Measurements from ENCODE around the gene NEK11.
A peak's percentile ranks its signal among the peaks of the same experiment; 100 is the strongest.

NEK11 gene

DNA sequence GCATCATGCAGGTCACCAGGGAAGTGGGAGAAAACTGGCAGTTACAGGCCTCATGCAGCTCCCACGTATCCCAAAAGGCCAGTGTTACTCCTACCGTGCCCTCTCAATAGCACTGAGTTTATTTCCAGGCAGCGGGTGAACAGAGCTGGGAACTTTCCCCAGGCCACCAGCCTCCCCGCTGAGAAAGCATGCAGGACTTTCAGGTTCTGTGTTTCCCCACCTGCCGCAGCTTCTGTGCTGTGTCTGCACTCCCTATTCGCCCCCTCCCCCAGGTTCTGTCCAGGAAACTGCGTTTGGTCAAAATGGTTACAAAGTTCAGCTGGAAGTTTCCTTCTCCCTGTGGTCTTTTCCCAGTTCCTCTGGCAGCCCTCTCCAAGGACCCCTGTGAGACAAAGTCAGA, 21.4 kb downstream of the NEK11 start:
- H4K91ac ChIP-seq (ENCODE audit: low read depth, low read length), result no peak overlapping the region
- peak overlapping the region; percentile 59 for H3K9ac ChIP-seq (ENCODE audit: low read length)
- H3K18ac ChIP-seq (ENCODE audit: low read length), result no peak overlapping the region
- H3K14ac ChIP-seq (ENCODE audit: low read length), result no peak overlapping the region
- H3K4me1 ChIP-seq (ENCODE audit: control insufficient read depth in 1 of 2, insufficient read depth in 2 of 2, low read length in 2 of 2), result peaks cover 2 to 4% of the 10 kb centered on the region in 2 experiments
- no peak overlapping the region for H4K12ac ChIP-seq (ENCODE audit: low read depth, low read length)
- no peak overlapping the region for H2BK120ac ChIP-seq (ENCODE audit: insufficient read depth, low read length, poor library complexity)
- H3K79me1 ChIP-seq (ENCODE audit: low read length), result no peaks in the 10 kb centered on the region
- H3K27me3 ChIP-seq (ENCODE audit: insufficient read depth, low read length), result no peaks in the 10 kb centered on the region
- H2AFZ ChIP-seq (ENCODE audit: insufficient read depth, low read length, poor library complexity), result no peak overlapping the region
- no peak overlapping the region for H3K4me3 ChIP-seq (ENCODE audit: low read depth, low read length)
- no peak overlapping the region for H2AK5ac ChIP-seq (ENCODE audit: low read length)
- no peak overlapping the region for H4K8ac ChIP-seq (ENCODE audit: low read depth, low read length)
- no peak overlapping the region for H2BK12ac ChIP-seq (ENCODE audit: low read length)
- no peak for DNase-seq
- no peak overlapping the region for H2BK5ac ChIP-seq (ENCODE audit: low read depth, low read length, poor library complexity)
- no peaks in the 10 kb centered on the region for H3K36me3 ChIP-seq (ENCODE audit: control insufficient read depth in 1 of 2, insufficient read depth in 2 of 2, low read length in 2 of 2)
- H3K4ac ChIP-seq (ENCODE audit: low read depth, low read length), result no peak overlapping the region
- WGBS (ENCODE audit: extremely low coverage, insufficient coverage, insufficient read length), result no CpG with 5 or more reads among the region's 7 CpGs
- no peaks in the 10 kb centered on the region for H3K9me3 ChIP-seq (ENCODE audit: insufficient read depth, low read depth, low read length)
- no peak overlapping the region for H3K27ac ChIP-seq (ENCODE audit: low read depth, low read length)
- H3K4me2 ChIP-seq (ENCODE audit: low read length), result no peak overlapping the region
- H3K23ac ChIP-seq (ENCODE audit: low read length), result no peak overlapping the region
- H3K79me2 ChIP-seq (ENCODE audit: control insufficient read depth, insufficient read depth, low read length, poor library complexity), result no peaks in the 10 kb centered on the region

- H3K4ac ChIP-seq (ENCODE audit: low read depth, low read length), result no peak overlapping the region
- no peak overlapping the region for H3K4me3 ChIP-seq (ENCODE audit: low read depth, low read length)
- H2BK5ac ChIP-seq (ENCODE audit: low read depth, low read length, poor library complexity), result no peak overlapping the region
- H4K91ac ChIP-seq (ENCODE audit: low read depth, low read length), result no peak overlapping the region
- H3K14ac ChIP-seq (ENCODE audit: low read length), result no peak overlapping the region
- H2AFZ ChIP-seq (ENCODE audit: insufficient read depth, low read length, poor library complexity), result no peak overlapping the region
- H3K36me3 ChIP-seq (ENCODE audit: control insufficient read depth in 1 of 2, insufficient read depth in 2 of 2, low read length in 2 of 2), result no peaks in the 10 kb centered on the region
- H2BK120ac ChIP-seq (ENCODE audit: insufficient read depth, low read length, poor library complexity), result no peak overlapping the region
- no peaks in the 10 kb centered on the region for H3K79me1 ChIP-seq (ENCODE audit: low read length)
- H3K27me3 ChIP-seq (ENCODE audit: insufficient read depth, low read length), result no peaks in the 10 kb centered on the region
- no peak overlapping the region for H4K12ac ChIP-seq (ENCODE audit: low read depth, low read length)
- no peak overlapping the region for H3K27ac ChIP-seq (ENCODE audit: low read depth, low read length)
- no peak overlapping the region for H3K23ac ChIP-seq (ENCODE audit: low read length)
- H3K18ac ChIP-seq (ENCODE audit: low read length), result no peak overlapping the region
- no peak overlapping the region for H4K8ac ChIP-seq (ENCODE audit: low read depth, low read length)
- DNase-seq, result no peak
- H2BK12ac ChIP-seq (ENCODE audit: low read length), result no peak overlapping the region
- no peak overlapping the region for H3K4me2 ChIP-seq (ENCODE audit: low read length)
- H3K79me2 ChIP-seq (ENCODE audit: control insufficient read depth, insufficient read depth, low read length, poor library complexity), result no peaks in the 10 kb centered on the region
- WGBS (ENCODE audit: extremely low coverage, insufficient coverage, insufficient read length), result no CpG with 5 or more reads among the region's 3 CpGs
- H3K9me3 ChIP-seq (ENCODE audit: insufficient read depth, low read depth, low read length), result no peaks in the 10 kb centered on the region
- H3K9ac ChIP-seq (ENCODE audit: low read length), result no peak overlapping the region
- H2AK5ac ChIP-seq (ENCODE audit: low read length), result no peak overlapping the region
- H3K4me1 ChIP-seq (ENCODE audit: control insufficient read depth in 1 of 2, insufficient read depth in 2 of 2, low read length in 2 of 2), result peaks cover 4% of the 10 kb centered on the region in 2 experiments
Measured at GRCh38 chr3:131050001-131050400, 23.3 kb downstream of the NEK11 start.

DNA sequence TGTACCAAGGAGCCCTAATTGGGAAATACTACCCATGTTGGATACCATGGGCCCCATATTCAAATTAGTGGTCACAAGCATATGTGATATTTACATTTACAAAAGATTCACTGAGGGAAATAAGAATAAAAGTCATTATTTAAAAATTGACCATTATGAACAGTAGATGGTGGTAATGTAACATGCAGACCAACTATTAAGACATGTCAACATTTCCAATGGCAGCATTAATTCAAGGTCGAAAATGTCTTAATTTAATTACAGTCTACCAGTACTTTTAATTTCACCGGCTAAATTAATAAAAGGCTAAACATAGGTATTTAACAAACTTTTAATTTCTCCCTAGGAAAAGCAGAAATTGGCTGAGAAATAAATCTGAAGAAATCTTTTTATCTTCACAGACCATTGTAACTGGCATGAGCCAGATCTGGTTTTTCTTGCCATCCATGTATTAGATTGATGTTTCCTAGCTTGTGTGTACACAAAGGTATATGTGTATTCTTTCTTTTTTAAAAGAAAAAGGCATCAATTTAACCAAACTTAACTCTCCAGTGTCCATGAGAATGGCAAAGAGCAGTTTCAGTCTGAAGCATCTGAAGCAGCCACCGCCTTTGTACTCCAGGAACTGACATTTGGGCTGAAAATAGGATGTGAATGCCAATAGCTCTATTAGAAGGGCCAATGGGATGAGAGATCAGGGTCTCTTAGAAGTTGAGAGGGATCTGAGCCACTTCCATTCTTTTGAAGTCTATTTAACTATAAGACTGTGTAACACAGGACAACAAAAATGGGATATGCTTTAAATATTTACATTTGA, 26.6 kb downstream of the NEK11 start:
- Histone ChIP-seq H3K4me1 (ENCODE audit: control insufficient read depth in 1 of 2, insufficient read depth in 2 of 2, low read length in 2 of 2) (peaks cover 0 to 2% of the 10 kb centered on the region in 2 experiments), H3K18ac (ENCODE audit: low read length) (no peak overlapping the region), H2BK120ac (ENCODE audit: insufficient read depth, low read length, poor library complexity) (no peak overlapping the region), H3K4ac (ENCODE audit: low read depth, low read length) (no peak overlapping the region), H2AFZ (ENCODE audit: insufficient read depth, low read length, poor library complexity) (no peak overlapping the region), H3K79me2 (ENCODE audit: control insufficient read depth, insufficient read depth, low read length, poor library complexity) (no peaks in the 10 kb centered on the region), H3K4me3 (ENCODE audit: low read depth, low read length) (no peak overlapping the region), H3K9ac (ENCODE audit: low read length) (no peak overlapping the region), H4K8ac (ENCODE audit: low read depth, low read length) (no peak overlapping the region), H4K12ac (ENCODE audit: low read depth, low read length) (no peak overlapping the region), H4K91ac (ENCODE audit: low read depth, low read length) (no peak overlapping the region), H3K79me1 (ENCODE audit: low read length) (no peaks in the 10 kb centered on the region), H3K14ac (ENCODE audit: low read length) (no peak overlapping the region), H3K36me3 (ENCODE audit: control insufficient read depth in 1 of 2, insufficient read depth in 2 of 2, low read length in 2 of 2) (no peaks in the 10 kb centered on the region), H3K23ac (ENCODE audit: low read length) (no peak overlapping the region), H3K27ac (ENCODE audit: low read depth, low read length) (no peak overlapping the region), H2AK5ac (ENCODE audit: low read length) (no peak overlapping the region), H3K4me2 (ENCODE audit: low read length) (no peak overlapping the region), H2BK5ac (ENCODE audit: low read depth, low read length, poor library complexity) (no peak overlapping the region), H3K9me3 (ENCODE audit: insufficient read depth, low read depth, low read length) (no peaks in the 10 kb centered on the region), H2BK12ac (ENCODE audit: low read length) (no peak overlapping the region), H3K27me3 (ENCODE audit: insufficient read depth, low read length) (no peaks in the 10 kb centered on the region)
- DNase-seq, result peak in 1 of 2 donors; percentile 33
- WGBS (ENCODE audit: extremely low coverage, insufficient coverage, insufficient read length), result no CpG with 5 or more reads among the region's 3 CpGs

GRCh38 chr3:131067983-131068382, 41.3 kb downstream of the NEK11 start:
- Histone ChIP-seq H3K23ac (ENCODE audit: low read length) (no peak overlapping the region), H3K27ac (ENCODE audit: low read depth, low read length) (no peak overlapping the region), H4K12ac (ENCODE audit: low read depth, low read length) (no peak overlapping the region), H3K4ac (ENCODE audit: low read depth, low read length) (no peak overlapping the region), H2AFZ (ENCODE audit: insufficient read depth, low read length, poor library complexity) (no peak overlapping the region), H2AK5ac (ENCODE audit: low read length) (no peak overlapping the region), H4K91ac (ENCODE audit: low read depth, low read length) (no peak overlapping the region), H3K36me3 (ENCODE audit: control insufficient read depth in 1 of 2, insufficient read depth in 2 of 2, low read length in 2 of 2) (no peaks in the 10 kb centered on the region), H4K8ac (ENCODE audit: low read depth, low read length) (no peak overlapping the region), H2BK12ac (ENCODE audit: low read length) (no peak overlapping the region), H3K4me2 (ENCODE audit: low read length) (no peak overlapping the region), H3K4me1 (ENCODE audit: control insufficient read depth in 1 of 2, insufficient read depth in 2 of 2, low read length in 2 of 2) (no peaks in the 10 kb centered on the region), H3K79me2 (ENCODE audit: control insufficient read depth, insufficient read depth, low read length, poor library complexity) (no peaks in the 10 kb centered on the region), H2BK120ac (ENCODE audit: insufficient read depth, low read length, poor library complexity) (no peak overlapping the region), H3K4me3 (ENCODE audit: low read depth, low read length) (no peak overlapping the region), H3K18ac (ENCODE audit: low read length) (no peak overlapping the region), H3K9ac (ENCODE audit: low read length) (no peak overlapping the region), H3K79me1 (ENCODE audit: low read length) (no peaks in the 10 kb centered on the region), H3K9me3 (ENCODE audit: insufficient read depth, low read depth, low read length) (no peaks in the 10 kb centered on the region), H3K27me3 (ENCODE audit: insufficient read depth, low read length) (no peaks in the 10 kb centered on the region), H3K14ac (ENCODE audit: low read length) (no peak overlapping the region), H2BK5ac (ENCODE audit: low read depth, low read length, poor library complexity) (no peak overlapping the region)
- no peak for DNase-seq
